COLO668 (cell line): Measurements from ENCODE around the gene ITFG1.

Experiments
- DNase-seq: peaks from one replicate; lab custom pipeline; 2025; ENCODE audit not compliant: unreplicated experiment; lab: John Stamatoyannopoulos, UW

Gene ITFG1

GRCh38 chr16:47113130-47113529 lies 347.7 kb downstream of the ITFG1 start:
- DNase-seq: no peak

GRCh38 chr16:47110939-47111338 lies 349.9 kb downstream of the ITFG1 start:
- DNase-seq: no peak

DNA sequence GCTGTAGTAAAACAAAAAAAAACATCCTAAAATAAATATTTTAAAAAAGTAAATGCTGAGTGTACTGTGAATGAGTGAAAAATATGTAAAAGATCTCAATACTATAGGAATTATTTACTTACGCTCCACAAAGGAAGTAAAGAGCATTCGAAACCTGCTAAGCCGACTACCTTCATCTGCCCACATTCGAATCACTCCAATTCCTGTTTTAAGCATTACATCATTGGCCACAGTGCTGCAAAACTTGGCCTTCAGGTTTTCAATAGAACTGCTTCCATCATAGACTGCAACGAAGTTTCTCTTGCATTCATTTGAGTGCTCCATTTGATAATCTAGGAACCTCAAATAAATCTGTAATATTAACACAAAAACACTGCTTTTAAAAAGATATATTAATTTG lies 351.5 kb downstream of the ITFG1 start:
- no peak for DNase-seq
